ENCODE results near the gene CPNE4.

The CPNE4 gene

GRCh38 chr3:131538968-131539367, 495.8 kb downstream of the CPNE4 start:
- H3K4me1 Mint-ChIP-seq: peaks cover 15% of the 10 kb centered on the region
- no peak overlapping the region for H3K27ac Mint-ChIP-seq
- H3K9me3 Mint-ChIP-seq: no peaks in the 10 kb centered on the region
- DNase-seq: no peak
- no peaks in the 10 kb centered on the region for H3K36me3 Mint-ChIP-seq (ENCODE audit: low read depth)
- H3K4me3 Mint-ChIP-seq: no peak overlapping the region
- no peaks in the 10 kb centered on the region for H3K27me3 Mint-ChIP-seq (ENCODE audit: low read depth, poor library complexity)
- no peak for TF ChIP-seq CTCF (IDR thresholded peaks at IDR 0.05)

- H3K27ac Mint-ChIP-seq: no peak overlapping the region
- DNase-seq: no peak
Observed at GRCh38 chr3:131537531-131537930, 497.3 kb downstream of the CPNE4 start.

GRCh38 chr3:131535596-131535995, 499.2 kb downstream of the CPNE4 start:
- Mint-ChIP-seq H3K36me3 (ENCODE audit: low read depth) (no peaks in the 10 kb centered on the region), H3K9me3 (no peaks in the 10 kb centered on the region), H3K27ac (no peak overlapping the region), H3K4me1 (peaks cover 15% of the 10 kb centered on the region), H3K4me3 (no peak overlapping the region), H3K27me3 (ENCODE audit: low read depth, poor library complexity) (no peaks in the 10 kb centered on the region)
- DNase-seq: no peak
- no peak for TF ChIP-seq CTCF (IDR thresholded peaks at IDR 0.05)

More at GRCh38 chr3:131537531-131537930, 497.3 kb downstream of the CPNE4 start:
- Mint-ChIP-seq H3K36me3 (ENCODE audit: low read depth) (no peaks in the 10 kb centered on the region), H3K27me3 (ENCODE audit: low read depth, poor library complexity) (no peaks in the 10 kb centered on the region), H3K4me3 (no peak overlapping the region), H3K9me3 (no peaks in the 10 kb centered on the region), H3K4me1 (peaks cover 15% of the 10 kb centered on the region)
- no peak for TF ChIP-seq CTCF (IDR thresholded peaks at IDR 0.05)

GRCh38 chr3:131535131-131535530, 499.7 kb downstream of the CPNE4 start:
- no peak for DNase-seq
- Mint-ChIP-seq H3K27ac (no peak overlapping the region), H3K27me3 (ENCODE audit: low read depth, poor library complexity) (no peaks in the 10 kb centered on the region), H3K4me3 (no peak overlapping the region), H3K36me3 (ENCODE audit: low read depth) (no peaks in the 10 kb centered on the region), H3K9me3 (no peaks in the 10 kb centered on the region), H3K4me1 (peaks cover 10% of the 10 kb centered on the region)
- no peak for TF ChIP-seq CTCF (IDR thresholded peaks at IDR 0.05)

GRCh38 chr3:131532645-131533044, 502.2 kb downstream of the CPNE4 start:
- Mint-ChIP-seq H3K36me3 (ENCODE audit: low read depth) (no peaks in the 10 kb centered on the region), H3K4me1 (peaks cover 4% of the 10 kb centered on the region), H3K4me3 (no peak overlapping the region), H3K27ac (no peak overlapping the region), H3K9me3 (no peaks in the 10 kb centered on the region), H3K27me3 (ENCODE audit: low read depth, poor library complexity) (no peaks in the 10 kb centered on the region)
- DNase-seq: no peak
- TF ChIP-seq CTCF (IDR thresholded peaks at IDR 0.05): no peak

- H3K9me3 Mint-ChIP-seq: no peaks in the 10 kb centered on the region
- H3K36me3 Mint-ChIP-seq (ENCODE audit: low read depth): no peaks in the 10 kb centered on the region
- H3K4me1 Mint-ChIP-seq: peaks cover 4% of the 10 kb centered on the region
- no peak overlapping the region for H3K4me3 Mint-ChIP-seq
- H3K27me3 Mint-ChIP-seq (ENCODE audit: low read depth, poor library complexity): peaks cover 2% of the 10 kb centered on the region
- H3K27ac Mint-ChIP-seq: no peak overlapping the region
- DNase-seq: no peak
- no peak for TF ChIP-seq CTCF (IDR thresholded peaks at IDR 0.05)
Observed at GRCh38 chr3:131530843-131531242, 504.0 kb downstream of the CPNE4 start.
